ENCODE measurements around the gene STX10. TPM values are rescaled to one million over a fixed set of nuclear protein-coding genes. Genes with fewer than 3 reads are reported as not detected.

STX10 gene
- total and polyA plus RNA-seq, 8 donors = 63.6 to 94.8 (median 72.5) TPM

DNA sequence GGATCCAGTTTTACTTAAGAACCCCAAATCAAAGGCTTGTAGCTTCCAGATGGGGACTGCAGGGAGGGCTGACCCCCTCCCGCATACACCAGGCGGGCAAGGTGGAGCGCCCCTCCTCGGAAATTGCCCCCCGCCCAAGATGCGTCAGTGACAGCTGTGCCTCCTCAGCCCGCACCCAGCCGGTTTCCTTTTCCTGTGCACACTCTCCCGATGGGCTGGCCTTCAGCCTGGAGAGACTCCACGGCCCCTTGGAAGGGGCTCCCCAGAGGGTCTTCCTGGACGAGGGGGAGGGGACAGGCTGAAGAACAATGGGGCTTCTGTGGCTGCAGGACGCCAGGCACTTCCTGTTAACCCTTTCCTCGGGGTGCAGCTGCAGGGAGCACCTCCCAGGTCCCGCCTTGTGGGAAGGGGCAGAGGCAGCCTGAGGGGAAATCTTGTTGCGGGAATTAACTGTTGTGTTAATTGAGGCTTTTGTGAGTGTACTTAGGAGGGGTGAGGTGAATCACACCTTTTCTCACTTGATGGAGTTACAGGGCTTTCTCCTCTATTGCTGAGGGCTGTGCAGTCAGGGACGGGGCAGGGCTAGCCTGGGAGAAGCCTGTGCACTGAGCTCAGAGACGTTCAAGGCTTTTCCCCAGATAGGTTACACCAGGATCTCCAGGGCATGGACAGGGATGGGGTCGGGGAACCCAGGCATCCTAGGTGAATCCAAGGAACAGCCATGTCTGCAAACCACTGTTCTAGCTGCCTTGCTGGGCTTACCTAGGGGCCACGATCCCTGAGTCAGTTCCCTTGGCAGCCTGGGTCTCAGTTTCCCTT is 14.4 kb upstream of the STX10 start:
- no peaks in the 10 kb centered on the region for H3K9me3 ChIP-seq
- intact Hi-C loops (cut with DNase I) = no loop called here
- TF ChIP-seq, protein P1, sequence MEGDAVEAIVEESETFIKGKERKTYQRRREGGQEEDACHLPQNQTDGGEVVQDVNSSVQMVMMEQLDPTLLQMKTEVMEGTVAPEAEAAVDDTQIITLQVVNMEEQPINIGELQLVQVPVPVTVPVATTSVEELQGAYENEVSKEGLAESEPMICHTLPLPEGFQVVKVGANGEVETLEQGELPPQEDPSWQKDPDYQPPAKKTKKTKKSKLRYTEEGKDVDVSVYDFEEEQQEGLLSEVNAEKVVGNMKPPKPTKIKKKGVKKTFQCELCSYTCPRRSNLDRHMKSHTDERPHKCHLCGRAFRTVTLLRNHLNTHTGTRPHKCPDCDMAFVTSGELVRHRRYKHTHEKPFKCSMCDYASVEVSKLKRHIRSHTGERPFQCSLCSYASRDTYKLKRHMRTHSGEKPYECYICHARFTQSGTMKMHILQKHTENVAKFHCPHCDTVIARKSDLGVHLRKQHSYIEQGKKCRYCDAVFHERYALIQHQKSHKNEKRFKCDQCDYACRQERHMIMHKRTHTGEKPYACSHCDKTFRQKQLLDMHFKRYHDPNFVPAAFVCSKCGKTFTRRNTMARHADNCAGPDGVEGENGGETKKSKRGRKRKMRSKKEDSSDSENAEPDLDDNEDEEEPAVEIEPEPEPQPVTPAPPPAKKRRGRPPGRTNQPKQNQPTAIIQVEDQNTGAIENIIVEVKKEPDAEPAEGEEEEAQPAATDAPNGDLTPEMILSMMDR (IDR thresholded peaks at IDR 0.05) = no peak
- no peaks in the 10 kb centered on the region for H3K36me3 ChIP-seq
- H3K4me1 ChIP-seq = peaks cover 35 to 94% of the 10 kb centered on the region in 2 donors
- peak; percentile 63 to 97 (median 88) for DNase-seq
- ATAC-seq = peak; percentile 0
- no peaks in the 10 kb centered on the region for H3K27me3 ChIP-seq
- peak overlapping the region in 1 of 2 donors; percentile 41 for H3K4me3 ChIP-seq
- H3K27ac ChIP-seq = peak overlapping the region; percentile 96 to 97

DNA sequence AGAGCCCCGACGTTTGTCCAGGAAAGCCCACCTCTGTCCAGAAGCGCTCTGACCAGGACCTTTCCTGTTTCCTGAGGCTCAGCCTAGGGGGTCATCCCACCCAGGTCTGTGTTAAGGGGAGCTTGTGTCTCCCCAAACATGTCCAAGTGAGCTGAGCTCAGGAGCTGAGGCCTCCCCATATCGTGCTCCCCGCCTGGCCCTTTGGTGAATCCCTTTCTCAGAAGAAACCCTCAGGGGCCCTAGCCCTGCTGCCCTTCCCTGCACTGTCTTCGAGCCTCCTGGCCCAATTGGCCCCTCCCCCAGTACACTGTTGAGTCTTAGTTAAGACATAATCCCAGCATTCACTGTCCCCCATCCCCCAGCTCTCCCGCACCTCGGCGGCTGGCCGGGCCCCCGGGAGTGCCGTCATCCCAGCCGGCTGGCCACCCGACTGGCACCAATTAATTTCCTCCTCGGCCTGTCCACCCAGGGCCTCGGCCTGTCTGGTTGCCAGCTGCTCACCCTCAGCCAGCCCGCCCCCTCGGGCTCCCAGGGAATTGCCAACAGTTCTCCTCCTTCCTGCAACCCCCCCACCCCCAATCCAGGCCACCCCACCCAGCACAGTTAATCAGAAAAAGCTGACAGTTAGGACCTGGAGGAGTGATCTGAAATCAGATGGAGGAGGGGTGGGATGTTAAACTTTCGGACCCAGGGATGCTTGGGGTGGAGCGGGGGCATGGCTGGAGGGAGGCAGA is 13.6 kb upstream of the STX10 start:
- Histone ChIP-seq H3K36me3 (no peaks in the 10 kb centered on the region), H3K9me3 (no peaks in the 10 kb centered on the region), H3K27me3 (no peaks in the 10 kb centered on the region), H3K27ac (peak overlapping the region; percentile 96 to 97), H3K4me1 (peaks cover 35 to 87% of the 10 kb centered on the region in 2 donors), H3K4me3 (peak overlapping the region; percentile 17 to 41)
- intact Hi-C loops (cut with DNase I) = no loop called here
- TF ChIP-seq, protein P1 (IDR thresholded peaks at IDR 0.05) = no peak
- ATAC-seq (peak; percentile 45), DNase-seq (peak; percentile 78 to 91 (median 87))

DNA sequence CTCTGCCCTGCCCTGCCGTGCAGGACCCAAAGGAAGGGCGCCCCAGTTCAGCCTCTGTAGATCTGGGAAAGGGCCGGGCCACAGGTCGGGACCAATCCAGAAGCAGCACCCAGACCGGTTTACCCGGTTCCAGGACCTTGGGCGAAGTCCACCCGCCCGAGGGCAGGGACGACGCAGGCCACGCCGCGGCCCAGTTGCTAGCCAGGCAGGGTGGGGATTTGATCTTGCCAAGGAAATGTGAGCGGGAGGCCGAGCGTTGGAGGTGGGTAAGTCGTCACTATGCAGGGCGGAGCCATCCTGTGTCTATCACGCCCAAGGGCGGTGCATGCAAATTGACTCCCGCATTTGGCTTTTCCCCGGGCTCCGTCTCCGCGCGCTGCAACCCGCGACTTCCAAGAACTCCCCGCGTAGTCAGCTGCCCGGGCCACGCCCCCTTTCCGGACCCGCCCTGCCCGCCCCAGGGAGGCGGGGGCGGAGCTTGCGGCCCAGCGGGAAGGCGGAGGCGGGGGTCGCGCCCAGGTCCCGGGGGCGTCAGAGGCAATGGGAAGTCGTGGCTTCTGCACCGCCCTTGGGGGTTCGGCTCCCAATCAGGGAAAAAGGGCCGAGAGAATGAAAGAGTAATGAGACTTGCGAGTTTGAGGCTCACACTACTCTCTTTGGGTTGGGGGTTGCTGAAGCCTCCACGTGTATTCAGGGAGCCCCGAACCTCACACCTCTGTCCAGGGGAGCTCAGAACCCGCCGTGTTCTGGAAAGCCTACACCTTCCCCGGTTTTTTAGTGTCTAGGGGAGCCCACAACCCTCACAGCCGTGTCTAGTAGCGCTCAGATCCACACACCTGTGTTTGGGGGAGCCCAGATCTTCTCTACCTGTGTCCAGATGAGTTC is 12.8 kb upstream of the STX10 start:
- Histone ChIP-seq H3K36me3 (no peaks in the 10 kb centered on the region), H3K4me1 (peaks cover 35 to 79% of the 10 kb centered on the region in 2 donors), H3K27me3 (no peaks in the 10 kb centered on the region), H3K27ac (peak overlapping the region; percentile 96 to 97), H3K4me3 (peak overlapping the region; percentile 17 to 41), H3K9me3 (no peaks in the 10 kb centered on the region)
- TF ChIP-seq, protein P1 (IDR thresholded peaks at IDR 0.05) = peak in 1 of 2 donors; percentile 10
- ATAC-seq (peak; percentile 86), DNase-seq (peak; percentile 96 to 99 (median 99))
- intact Hi-C loops (cut with DNase I) = no loop called here

DNA sequence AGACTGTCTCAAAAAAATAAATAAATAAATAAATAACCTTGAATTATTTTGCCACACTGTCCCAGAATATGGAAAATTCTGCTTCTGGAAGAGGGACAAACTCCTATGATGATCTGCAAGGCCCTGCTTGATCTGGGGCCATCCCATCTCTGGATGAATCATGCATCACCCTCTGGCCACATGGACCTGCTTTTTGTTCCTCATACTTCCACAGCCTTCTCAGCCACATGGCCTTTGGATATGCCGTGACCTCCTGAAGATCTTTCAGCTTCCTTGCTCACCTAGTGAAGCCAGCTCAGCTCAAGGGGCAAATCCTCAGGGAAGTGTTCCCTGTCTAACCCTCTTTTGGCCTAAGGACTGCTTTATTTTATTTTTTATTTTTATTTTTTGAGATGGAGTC is 10.4 kb upstream of the STX10 start:
- ATAC-seq (no peak), DNase-seq (no peak)
- TF ChIP-seq, protein P1 (IDR thresholded peaks at IDR 0.05) = no peak
- no peaks in the 10 kb centered on the region for H3K27me3 ChIP-seq
- peaks cover 28 to 79% of the 10 kb centered on the region in 2 donors for H3K4me1 ChIP-seq
- intact Hi-C loops (cut with DNase I) = no loop called here
- no peaks in the 10 kb centered on the region for H3K9me3 ChIP-seq
- no peak overlapping the region for H3K4me3 ChIP-seq
- peak overlapping the region in 1 of 2 donors; percentile 97 for H3K27ac ChIP-seq
- H3K36me3 ChIP-seq = no peaks in the 10 kb centered on the region

Data from left lung (tissue), 10 donors.